HepG2 (cell line): ENCODE measurements around the gene TH. TPM values are rescaled to one million over a fixed set of nuclear protein-coding genes. Genes with fewer than 3 reads are reported as not detected.

ENCODE experiments used
- ATAC-seq: fragments of 200-7000 bp; cut with Tn5 transposase; 3 replicates; pipeline ENCODE4 v1.9.1; 2020; ENCODE audit warnings: mild to moderate bottlenecking, moderate library complexity
- BruUV-seq: library from RNA; stranded (reverse); fragments of 400-500 nt; replicated peaks from 2 replicates; lab custom pipeline; 2021; lab: Mats Ljungman, UMichigan
- CTCF ChIA-PET: fragments of 300-600 bp; formaldehyde crosslinking; extraction: SDS; loops from one replicate; lab custom pipeline; 2021; ENCODE audit warnings: low total read pairs, inconsistent platforms, low intra/inter-chr PET ratio; lab: Yijun Ruan, JAX
- POLR2A ChIA-PET: fragments of 350-600 bp; sonication (Branson Sonifier 250); formaldehyde crosslinking; loops from one replicate; lab custom pipeline; 2020; ENCODE audit warnings: antibody characterized with exemption, inconsistent platforms; lab: Yijun Ruan, JAX
- DNase-seq: peaks from one replicate; pipeline ENCODE4 v3.0.0-alpha.2; 2015; ENCODE audit warnings: low spot score
- FAIRE-seq: peaks from 3 replicates; lab custom pipeline; 2011; peaks lifted over from hg19 to GRCh38; lab: Jason Lieb, UNC
- H2AFZ ChIP-seq: one replicate; pipeline ENCODE4 v1.6.1; 2011; ENCODE audit warnings: low read length, inconsistent platforms
- H3K27ac ChIP-seq: fragments of 300-600 bp; 3 replicates; pipeline ENCODE4 v1.8.0; 2011; ENCODE audit warnings: mixed run types, mild to moderate bottlenecking, mixed read lengths, low read length, inconsistent platforms; ENCODE audit not compliant: insufficient read depth; ENCODE audit errors: extremely low read length
- H3K27me3 ChIP-seq, 2 experiments: fragments of 200-600 bp in 1 of 2; 2 replicates in 1 of 2; 3 replicates in 1 of 2; pipeline versions ENCODE4 v1.6.0 to v1.8.0; 2011; ENCODE audit warnings: low read length in 2 of 2, mild to moderate bottlenecking in 2 of 2, moderate library complexity in 2 of 2, inconsistent platforms in 1 of 2; ENCODE audit not compliant: insufficient read depth in 2 of 2, control insufficient read depth in 1 of 2
- H3K36me3 ChIP-seq, 2 experiments: fragments of 200-600 bp in 1 of 2; replicated peaks in 1 of 2; 2 replicates in 1 of 2; 3 replicates in 1 of 2; pipeline versions ENCODE4 v1.5.1 to v1.8.0; 2011; ENCODE audit warnings: low read length in 2 of 2, inconsistent platforms in 1 of 2; ENCODE audit not compliant: insufficient read depth in 2 of 2, control insufficient read depth in 1 of 2
- H3K4me1 ChIP-seq: 2 replicates; pipeline ENCODE4 v1.5.1; 2012; ENCODE audit warnings: low read length, inconsistent platforms; ENCODE audit not compliant: insufficient read depth
- H3K4me2 ChIP-seq: 2 replicates; pipeline ENCODE4 v1.6.0; 2011; ENCODE audit warnings: low read depth, low read length, inconsistent platforms
- H3K4me3 ChIP-seq, 3 experiments: fragments of 200-600 bp in 1 of 3; sonication (generic), shearing (Covaris generic) in 1 of 3; replicated peaks in 1 of 3; 2 replicates each; pipeline ENCODE4 v1.5.1; 2011 to 2016; ENCODE audit warnings: low read length in 3 of 3, inconsistent platforms in 2 of 3, low read depth in 2 of 3, mild to moderate bottlenecking in 2 of 3, control low read depth in 1 of 3, mixed read lengths in 1 of 3; ENCODE audit not compliant: insufficient read depth in 1 of 3
- H3K79me2 ChIP-seq: one replicate; pipeline ENCODE4 v1.6.1; 2011; ENCODE audit warnings: low read length, inconsistent platforms; ENCODE audit not compliant: insufficient read depth
- H3K9ac ChIP-seq: 2 replicates; pipeline ENCODE4 v1.6.0; 2011; ENCODE audit warnings: mild to moderate bottlenecking, low read depth, low read length, inconsistent platforms; ENCODE audit not compliant: insufficient read depth
- H3K9me3 ChIP-seq: 2 replicates; pipeline ENCODE4 v1.5.1; 2012; ENCODE audit warnings: mild to moderate bottlenecking, low read length
- H4K20me1 ChIP-seq: 2 replicates; pipeline ENCODE4 v1.6.0; 2011; ENCODE audit warnings: inconsistent platforms, mild to moderate bottlenecking, low read length, moderate library complexity; ENCODE audit not compliant: insufficient read depth
- ARNT ChIP-seq: fragments of 450-650 bp; IDR thresholded peaks from 2 replicates; pipeline ENCODE4 v1.6.1; 2017
- EZH2 ChIP-seq: conservative IDR thresholded peaks from 2 replicates; pipeline ENCODE4 v1.6.1; 2012; ENCODE audit warnings: mild to moderate bottlenecking, low read depth, low read length, moderate library complexity
- HNRNPL ChIP-seq: fragments of 200-400 bp; formaldehyde crosslinking; IDR thresholded peaks from 2 replicates; pipeline ENCODE4 v1.6.1; 2017; ENCODE audit warnings: mild to moderate bottlenecking, low read depth, low read length
- NFRKB ChIP-seq: fragments of 450-650 bp; IDR thresholded peaks from 2 replicates; pipeline ENCODE4 v1.6.1; 2017
- PCBP1 ChIP-seq: fragments of 200-400 bp; formaldehyde crosslinking; IDR thresholded peaks from 2 replicates; pipeline ENCODE4 v1.6.1; 2017; ENCODE audit warnings: mild to moderate bottlenecking, low read depth, low read length, borderline replicate concordance
- RFX1 ChIP-seq: fragments of 450-650 bp; IDR thresholded peaks from 2 replicates; pipeline ENCODE4 v1.6.1; 2017
- RFX3 ChIP-seq: IDR thresholded peaks from 2 replicates; pipeline ENCODE4 v1.6.1; 2016; ENCODE audit warnings: missing biosample characterization, missing genetic modification reagents
- SPEN ChIP-seq: sonication (generic); formaldehyde crosslinking; IDR thresholded peaks from 2 replicates; pipeline ENCODE4 v1.5.1; 2020; ENCODE audit warnings: low read depth, mild to moderate bottlenecking, missing genetic modification reagents
- ZFX ChIP-seq: sonication (generic); formaldehyde crosslinking; IDR thresholded peaks from 2 replicates; pipeline ENCODE4 v1.4.0; 2020; ENCODE audit warnings: mild to moderate bottlenecking, low read depth, missing genetic modification reagents, moderate library complexity
- WGBS: methylation state at CpG from one replicate; pipeline ENCODE4 v1.1.6; 2017; ENCODE audit warnings: low lambda C conversion rate; 5-methylcytosine and 5-hydroxymethylcytosine counted together
- in situ Hi-C: cut with HindIII; loops from 2 replicates; pipeline ENCODE4 v1.10.0; 2017; ENCODE audit warnings: low pct_unique_long_range_greater_than_20kb; ENCODE audit not compliant: extremely low pct_ligation_motif_present
- intact Hi-C: fragments of 100-400 bp; cut with micrococcal nuclease; formaldehyde crosslinking; loops from one replicate; pipeline ENCODE4 v1.10.0; 2022; ENCODE audit not compliant: unreplicated experiment
- polyA plus RNA-seq, 8 experiments: library from polyadenylated mRNA; depleted of rRNA in 3 of 8; stranded (reverse) in 7 of 8; unstranded in 1 of 8; fragments of >200 nt; fragmentation: Illumina TruSeq in 4 of 8; extraction: Trizol in 4 of 8; gene quantifications; 2 replicates each; pipeline versions ENCODE4 v1.2.1 to v1.2.3, GENCODE V29; 2011 to 2016; ENCODE audit warnings: low read depth in 4 of 8, missing spikeins in 1 of 8, mixed read lengths in 1 of 8; ENCODE audit not compliant: insufficient read depth in 1 of 8
- total RNA-seq, 5 experiments: library from RNA; depleted of rRNA; stranded (reverse); fragments of >200 nt; fragmentation: Illumina TruSeq; extraction: Trizol; gene quantifications; 2 replicates each; pipeline ENCODE4 v1.2.3, GENCODE V29; 2016; ENCODE audit warnings: low read depth in 1 of 5
- TF ChIP-seq, protein P1 (sequence below): sonication (generic); formaldehyde crosslinking; IDR thresholded peaks from 2 replicates; pipeline ENCODE4 v1.4.0; 2020; ENCODE audit warnings: mild to moderate bottlenecking, missing genetic modification reagents
- TF ChIP-seq, protein P2 (sequence below): sonication (generic); formaldehyde crosslinking; IDR thresholded peaks from 2 replicates; pipeline ENCODE4 v1.5.1; 2020; ENCODE audit warnings: mild to moderate bottlenecking, missing genetic modification reagents, moderate library complexity

TH gene
- total and polyA plus RNA-seq, 2 of the 13 experiments (the other 11 are each of a cell fraction or from before 2014, with no cell fraction given), result 0.36 TPM; not detected in 1

DNA sequence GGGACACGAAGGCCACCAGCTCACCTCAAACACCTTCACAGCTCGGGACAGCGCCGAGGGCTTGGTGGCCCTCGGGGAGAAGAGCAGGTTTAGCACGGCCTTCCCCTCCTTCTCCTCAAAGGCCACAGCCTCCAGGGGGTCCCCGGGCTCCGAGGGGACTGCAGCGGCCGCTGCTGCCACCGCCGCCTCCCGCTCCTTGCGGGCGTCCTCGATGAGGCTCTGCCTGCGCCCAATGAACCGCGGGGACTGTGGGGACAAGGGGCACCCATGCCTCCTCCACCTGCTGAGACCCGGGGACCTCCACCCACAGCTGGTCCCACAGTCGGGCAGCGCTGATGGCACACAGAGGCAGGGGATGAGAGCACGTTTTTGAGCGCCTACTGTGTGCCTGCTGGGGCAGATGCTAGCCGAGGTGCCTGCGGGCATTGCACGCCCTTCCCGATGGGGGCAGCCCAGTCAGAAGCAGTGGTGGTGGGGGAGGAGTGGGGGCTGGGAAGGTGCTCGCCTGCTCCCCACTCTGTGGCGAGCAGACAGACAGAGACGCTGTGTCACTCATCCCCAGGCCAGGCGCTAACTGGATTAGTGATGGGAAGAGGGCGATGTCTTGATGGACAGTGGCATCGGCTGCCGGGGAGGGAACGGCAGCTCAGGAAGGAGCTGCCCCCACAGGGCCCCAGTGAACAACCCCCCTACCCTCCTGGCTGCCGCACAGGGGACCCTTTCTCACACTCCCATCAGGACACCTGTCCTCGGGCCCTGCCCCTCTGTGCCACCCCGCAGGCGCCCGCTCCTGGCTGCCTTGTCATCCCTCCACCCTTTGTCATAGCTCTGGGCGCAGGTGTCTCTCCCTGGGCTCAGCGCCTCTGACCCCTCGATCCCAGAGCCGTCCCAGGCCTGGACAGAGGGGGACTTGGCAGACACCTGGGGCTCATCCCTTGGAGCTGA is 1.7 kb downstream of the TH start:
- H3K27ac ChIP-seq, result no peak overlapping the region
- H3K4me2 ChIP-seq, result no peak overlapping the region
- BruUV-seq, result no TSS peak
- no peaks in the 10 kb centered on the region for H4K20me1 ChIP-seq
- 0 out of 2 replicates have a peak, but pooled peaks cover 10% of the 10 kb centered on the region for H3K4me1 ChIP-seq
- 7% methylated on average over 12 of the region's 45 CpGs for WGBS
- H3K36me3 ChIP-seq, result no peaks in the 10 kb centered on the region
- no peak for ATAC-seq
- ChIA-PET POLR2A (no interaction called here), CTCF (no interaction called here)
- H3K4me3 ChIP-seq, result no peak overlapping the region
- TF ChIP-seq EZH2 (peak; percentile 85; the same call in 1 of the 2 replicates), PCBP1 (0 out of 2 replicates have a peak, but pooled peaks have one; percentile 8), HNRNPL (no peak), ARNT (no peak)
- FAIRE-seq, result no peak
- H3K9ac ChIP-seq, result no peak overlapping the region
- H3K79me2 ChIP-seq, result no peaks in the 10 kb centered on the region
- intact Hi-C loops (no loop called here), in situ Hi-C loops (no loop called here)
- H2AFZ ChIP-seq, result no peak overlapping the region
- peaks cover 41 to 91% of the 10 kb centered on the region in 2 experiments for H3K27me3 ChIP-seq
- no peak for DNase-seq
- H3K9me3 ChIP-seq, result no peaks in the 10 kb centered on the region

DNA sequence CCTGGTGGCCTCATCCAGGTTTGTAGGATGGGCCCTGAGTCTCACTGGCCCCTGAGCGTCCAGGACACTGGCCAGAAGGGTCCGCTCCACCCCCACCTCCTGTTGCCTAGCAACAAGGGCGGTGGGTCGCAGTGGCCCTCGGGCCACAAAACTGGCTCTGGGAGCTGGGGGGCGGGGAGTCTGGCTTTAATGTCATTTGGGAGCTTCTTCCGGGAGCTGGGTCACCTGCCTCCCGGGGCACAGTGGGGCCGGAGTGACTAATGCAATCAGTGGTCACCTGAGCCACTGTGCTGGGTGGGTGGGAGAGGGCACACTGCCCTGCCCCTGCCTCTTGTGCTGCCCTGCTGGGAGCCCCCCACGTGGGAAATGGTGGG is 2.6 kb downstream of the TH start:
- TF ChIP-seq PCBP1 (0 out of 2 replicates have a peak, but pooled peaks have one; percentile 25), SPEN (CRISPR knock-in tag) (no peak), NFRKB (no peak), RFX3 (CRISPR knock-in tag) (peak; percentile 25; the same call in 1 of the 2 replicates), RFX1 (peak; percentile 41; the same call in 1 of the 2 replicates), ZFX (CRISPR knock-in tag) (0 out of 2 replicates have a peak, but pooled peaks have one; percentile 5)
- TF ChIP-seq, protein P1, sequence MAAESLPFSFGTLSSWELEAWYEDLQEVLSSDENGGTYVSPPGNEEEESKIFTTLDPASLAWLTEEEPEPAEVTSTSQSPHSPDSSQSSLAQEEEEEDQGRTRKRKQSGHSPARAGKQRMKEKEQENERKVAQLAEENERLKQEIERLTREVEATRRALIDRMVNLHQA (CRISPR knock-in tag), result no peak
- TF ChIP-seq, protein P2, sequence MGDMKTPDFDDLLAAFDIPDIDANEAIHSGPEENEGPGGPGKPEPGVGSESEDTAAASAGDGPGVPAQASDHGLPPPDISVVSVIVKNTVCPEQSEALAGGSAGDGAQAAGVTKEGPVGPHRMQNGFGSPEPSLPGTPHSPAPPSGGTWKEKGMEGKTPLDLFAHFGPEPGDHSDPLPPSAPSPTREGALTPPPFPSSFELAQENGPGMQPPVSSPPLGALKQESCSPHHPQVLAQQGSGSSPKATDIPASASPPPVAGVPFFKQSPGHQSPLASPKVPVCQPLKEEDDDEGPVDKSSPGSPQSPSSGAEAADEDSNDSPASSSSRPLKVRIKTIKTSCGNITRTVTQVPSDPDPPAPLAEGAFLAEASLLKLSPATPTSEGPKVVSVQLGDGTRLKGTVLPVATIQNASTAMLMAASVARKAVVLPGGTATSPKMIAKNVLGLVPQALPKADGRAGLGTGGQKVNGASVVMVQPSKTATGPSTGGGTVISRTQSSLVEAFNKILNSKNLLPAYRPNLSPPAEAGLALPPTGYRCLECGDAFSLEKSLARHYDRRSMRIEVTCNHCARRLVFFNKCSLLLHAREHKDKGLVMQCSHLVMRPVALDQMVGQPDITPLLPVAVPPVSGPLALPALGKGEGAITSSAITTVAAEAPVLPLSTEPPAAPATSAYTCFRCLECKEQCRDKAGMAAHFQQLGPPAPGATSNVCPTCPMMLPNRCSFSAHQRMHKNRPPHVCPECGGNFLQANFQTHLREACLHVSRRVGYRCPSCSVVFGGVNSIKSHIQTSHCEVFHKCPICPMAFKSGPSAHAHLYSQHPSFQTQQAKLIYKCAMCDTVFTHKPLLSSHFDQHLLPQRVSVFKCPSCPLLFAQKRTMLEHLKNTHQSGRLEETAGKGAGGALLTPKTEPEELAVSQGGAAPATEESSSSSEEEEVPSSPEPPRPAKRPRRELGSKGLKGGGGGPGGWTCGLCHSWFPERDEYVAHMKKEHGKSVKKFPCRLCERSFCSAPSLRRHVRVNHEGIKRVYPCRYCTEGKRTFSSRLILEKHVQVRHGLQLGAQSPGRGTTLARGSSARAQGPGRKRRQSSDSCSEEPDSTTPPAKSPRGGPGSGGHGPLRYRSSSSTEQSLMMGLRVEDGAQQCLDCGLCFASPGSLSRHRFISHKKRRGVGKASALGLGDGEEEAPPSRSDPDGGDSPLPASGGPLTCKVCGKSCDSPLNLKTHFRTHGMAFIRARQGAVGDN, result peak; percentile 31; the same call in 1 of the 2 replicates
- TF ChIP-seq, all 625 proteins: peak for 5
- H3K27me3 ChIP-seq, result peaks cover 40 to 92% of the 10 kb centered on the region in 2 experiments
- H4K20me1 ChIP-seq, result no peaks in the 10 kb centered on the region
- in situ Hi-C loops, result no loop called here
- no peak overlapping the region; a peak in 1 of 6 replicates for H3K4me3 ChIP-seq
- 0 out of 2 replicates have a peak, but pooled peaks cover 10% of the 10 kb centered on the region for H3K4me1 ChIP-seq
- no peak overlapping the region for H3K4me2 ChIP-seq
- ATAC-seq (no peak), FAIRE-seq (no peak), DNase-seq (no peak)
- H3K36me3 ChIP-seq, result no peaks in the 10 kb centered on the region
- H3K9ac ChIP-seq, result no peak overlapping the region
- H2AFZ ChIP-seq, result no peak overlapping the region
- intact Hi-C loops, result no loop called here
- H3K79me2 ChIP-seq, result no peaks in the 10 kb centered on the region
- BruUV-seq, result no TSS peak
- no peaks in the 10 kb centered on the region for H3K9me3 ChIP-seq
- WGBS, result no CpG with 5 or more reads among the region's 10 CpGs
- no peak overlapping the region for H3K27ac ChIP-seq
- POLR2A ChIA-PET, result no interaction called here
- CTCF ChIA-PET, result no interaction called here
